Measurements from ENCODE around the gene LPO.

DNA sequence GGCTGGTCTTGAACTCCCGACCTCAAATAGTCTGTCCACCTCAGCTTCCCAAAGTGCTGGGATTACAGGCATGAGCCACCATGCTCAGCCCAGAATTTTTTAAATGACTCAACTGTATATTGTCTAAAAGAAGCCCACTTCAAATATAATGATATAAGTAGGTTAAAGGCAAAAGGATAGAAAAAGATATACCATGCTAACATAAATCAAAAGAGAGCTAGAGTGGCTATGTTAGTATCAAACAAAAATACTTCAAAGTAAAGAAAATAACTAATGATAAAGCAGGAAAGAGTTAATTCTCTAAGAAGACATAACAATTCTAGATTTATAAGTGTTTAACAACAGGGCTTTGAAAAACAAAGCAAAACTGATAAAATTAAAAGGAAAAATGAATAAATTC, 55.6 kb downstream of the LPO start:
- no peak for TF ChIP-seq POLR2A (IDR thresholded peaks at IDR 0.05)
- TF ChIP-seq, protein P1, sequence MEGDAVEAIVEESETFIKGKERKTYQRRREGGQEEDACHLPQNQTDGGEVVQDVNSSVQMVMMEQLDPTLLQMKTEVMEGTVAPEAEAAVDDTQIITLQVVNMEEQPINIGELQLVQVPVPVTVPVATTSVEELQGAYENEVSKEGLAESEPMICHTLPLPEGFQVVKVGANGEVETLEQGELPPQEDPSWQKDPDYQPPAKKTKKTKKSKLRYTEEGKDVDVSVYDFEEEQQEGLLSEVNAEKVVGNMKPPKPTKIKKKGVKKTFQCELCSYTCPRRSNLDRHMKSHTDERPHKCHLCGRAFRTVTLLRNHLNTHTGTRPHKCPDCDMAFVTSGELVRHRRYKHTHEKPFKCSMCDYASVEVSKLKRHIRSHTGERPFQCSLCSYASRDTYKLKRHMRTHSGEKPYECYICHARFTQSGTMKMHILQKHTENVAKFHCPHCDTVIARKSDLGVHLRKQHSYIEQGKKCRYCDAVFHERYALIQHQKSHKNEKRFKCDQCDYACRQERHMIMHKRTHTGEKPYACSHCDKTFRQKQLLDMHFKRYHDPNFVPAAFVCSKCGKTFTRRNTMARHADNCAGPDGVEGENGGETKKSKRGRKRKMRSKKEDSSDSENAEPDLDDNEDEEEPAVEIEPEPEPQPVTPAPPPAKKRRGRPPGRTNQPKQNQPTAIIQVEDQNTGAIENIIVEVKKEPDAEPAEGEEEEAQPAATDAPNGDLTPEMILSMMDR (IDR thresholded peaks at IDR 0.05): no peak

All from body of pancreas (tissue), 4 donors.